Adipocyte (in vitro differentiated cells): ENCODE data around the gene ABCA10.

ENCODE experiments used
- DNase-seq: peaks from one replicate; pipeline ENCODE4 v3.0.0-alpha.2; 2015; ENCODE audit warnings: low read depth
- H3K27me3 ChIP-seq: replicated peaks from 2 replicates; pipeline ENCODE4 v1.7.0; 2013; ENCODE audit warnings: mild to moderate bottlenecking, low read length, moderate library complexity; ENCODE audit not compliant: control insufficient read depth, insufficient read depth
- H3K36me3 ChIP-seq: 2 replicates; pipeline ENCODE4 v1.7.0; 2013; ENCODE audit warnings: low read length, mild to moderate bottlenecking, moderate library complexity; ENCODE audit not compliant: control insufficient read depth, insufficient read depth, severe bottlenecking
- H3K4me1 ChIP-seq: 2 replicates; pipeline ENCODE4 v1.7.0; 2013; ENCODE audit warnings: mild to moderate bottlenecking, low read length, moderate library complexity; ENCODE audit not compliant: control insufficient read depth, insufficient read depth
- H3K4me3 ChIP-seq: 2 replicates; pipeline ENCODE4 v1.7.0; 2013; ENCODE audit warnings: mild to moderate bottlenecking, low read length, moderate library complexity
- H3K9ac ChIP-seq: 2 replicates; pipeline ENCODE4 v1.7.0; 2013; ENCODE audit warnings: mild to moderate bottlenecking, low read length, moderate library complexity
- H3K9me3 ChIP-seq: 2 replicates; pipeline ENCODE4 v1.7.0; 2013; ENCODE audit warnings: mild to moderate bottlenecking, low read length, moderate library complexity; ENCODE audit not compliant: control insufficient read depth

Gene ABCA10

DNA sequence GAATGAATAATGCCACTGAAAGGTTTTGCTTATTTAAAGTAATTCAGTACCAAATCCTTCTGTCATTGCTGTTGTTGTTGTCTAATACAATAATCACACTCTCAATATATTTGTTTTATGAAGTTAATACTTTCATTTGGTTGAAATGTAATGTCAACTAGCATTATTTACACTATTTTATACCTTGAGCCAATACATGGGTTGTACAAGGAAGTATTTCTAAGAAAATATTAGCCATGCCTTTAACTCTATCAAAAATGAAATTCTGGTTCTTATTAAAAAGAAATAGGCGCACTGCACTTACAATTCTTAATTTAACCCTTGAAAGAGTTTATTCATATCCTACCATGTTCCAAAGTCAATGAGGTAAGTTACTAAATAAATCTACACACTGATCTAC lies 17.6 kb upstream of the ABCA10 start:
- DNase-seq = no peak
- Histone ChIP-seq H3K4me1 (no peaks in the 10 kb centered on the region), H3K9ac (no peak overlapping the region), H3K9me3 (no peaks in the 10 kb centered on the region), H3K4me3 (no peak overlapping the region), H3K36me3 (peaks cover 4% of the 10 kb centered on the region), H3K27me3 (no peaks in the 10 kb centered on the region)

GRCh38 chr17:69245617-69246016 lies 17.0 kb upstream of the ABCA10 start:
- no peaks in the 10 kb centered on the region for H3K27me3 ChIP-seq
- no peak overlapping the region for H3K4me3 ChIP-seq
- no peaks in the 10 kb centered on the region for H3K9me3 ChIP-seq
- peaks cover 4% of the 10 kb centered on the region for H3K36me3 ChIP-seq
- no peaks in the 10 kb centered on the region for H3K4me1 ChIP-seq
- no peak overlapping the region for H3K9ac ChIP-seq
- DNase-seq = no peak

GRCh38 chr17:69239611-69240600 lies 11.3 kb upstream of the ABCA10 start:
- Histone ChIP-seq H3K9ac (no peak overlapping the region), H3K27me3 (no peaks in the 10 kb centered on the region), H3K36me3 (no peaks in the 10 kb centered on the region), H3K4me1 (peaks cover 10% of the 10 kb centered on the region), H3K4me3 (no peak overlapping the region), H3K9me3 (no peaks in the 10 kb centered on the region)
- no peak for DNase-seq

GRCh38 chr17:69236946-69237345 lies 8.3 kb upstream of the ABCA10 start:
- Histone ChIP-seq H3K9ac (no peak overlapping the region), H3K4me3 (no peak overlapping the region), H3K27me3 (no peaks in the 10 kb centered on the region), H3K4me1 (peaks cover 12% of the 10 kb centered on the region), H3K36me3 (no peaks in the 10 kb centered on the region), H3K9me3 (peaks cover 9% of the 10 kb centered on the region)
- no peak for DNase-seq

DNA sequence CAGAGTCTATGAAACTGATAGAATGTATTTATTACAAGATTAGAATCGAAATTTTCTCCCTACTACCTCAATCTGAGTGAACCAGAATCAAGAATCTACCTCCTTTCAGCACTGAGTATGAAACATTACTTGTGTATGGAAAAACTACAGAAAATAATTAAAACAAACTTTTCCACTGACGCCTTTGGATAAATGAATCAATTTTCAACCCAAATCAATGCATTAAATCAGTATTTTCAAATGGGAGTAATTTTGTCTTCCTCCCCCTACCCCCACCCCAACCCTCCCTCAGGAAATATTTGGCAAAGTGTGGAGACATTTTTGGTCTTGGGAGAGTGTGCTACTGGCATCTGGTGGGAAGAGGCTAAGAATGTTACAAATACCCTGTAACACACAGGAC lies 7.8 kb upstream of the ABCA10 start:
- DNase-seq = no peak
- peaks cover 9% of the 10 kb centered on the region for H3K9me3 ChIP-seq
- no peak overlapping the region for H3K9ac ChIP-seq
- peaks cover 12% of the 10 kb centered on the region for H3K4me1 ChIP-seq
- no peaks in the 10 kb centered on the region for H3K27me3 ChIP-seq
- no peak overlapping the region for H3K4me3 ChIP-seq
- no peaks in the 10 kb centered on the region for H3K36me3 ChIP-seq

GRCh38 chr17:69235338-69236058 lies 6.9 kb upstream of the ABCA10 start:
- H3K9ac ChIP-seq = no peak overlapping the region
- peak; percentile 94 for DNase-seq
- H3K9me3 ChIP-seq = peaks cover 9% of the 10 kb centered on the region
- no peaks in the 10 kb centered on the region for H3K36me3 ChIP-seq
- H3K27me3 ChIP-seq = no peaks in the 10 kb centered on the region
- H3K4me3 ChIP-seq = no peak overlapping the region
- H3K4me1 ChIP-seq = peaks cover 12% of the 10 kb centered on the region

- peaks cover 9% of the 10 kb centered on the region for H3K9me3 ChIP-seq
- no peak for DNase-seq
- peaks cover 15% of the 10 kb centered on the region for H3K4me1 ChIP-seq
- H3K4me3 ChIP-seq = no peak overlapping the region
- no peak overlapping the region for H3K9ac ChIP-seq
- H3K27me3 ChIP-seq = no peaks in the 10 kb centered on the region
- no peaks in the 10 kb centered on the region for H3K36me3 ChIP-seq
Measured at GRCh38 chr17:69232650-69233049, 4.0 kb upstream of the ABCA10 start.

DNA sequence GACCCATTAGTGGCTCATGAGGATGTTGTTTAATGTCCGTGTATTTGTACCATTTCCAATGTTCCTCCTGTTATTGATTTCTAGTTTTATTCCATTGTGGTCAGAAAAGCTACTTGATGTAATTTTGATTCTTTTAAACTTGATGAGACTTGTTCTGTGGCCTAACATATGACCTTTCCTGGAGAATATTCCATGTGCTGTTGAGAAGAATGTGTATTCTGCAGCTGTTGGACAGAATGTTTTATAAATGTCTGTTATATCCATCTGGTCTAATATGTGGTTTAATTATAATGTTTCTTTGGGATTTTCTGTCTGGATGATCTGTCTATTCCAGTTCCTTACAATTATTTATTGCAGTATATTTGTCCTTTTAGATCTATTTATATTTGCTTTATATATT lies 2.9 kb upstream of the ABCA10 start:
- Histone ChIP-seq H3K9ac (no peak overlapping the region), H3K36me3 (no peaks in the 10 kb centered on the region)
- DNase-seq = no peak

GRCh38 chr17:69230939-69231338 lies 2.3 kb upstream of the ABCA10 start:
- no peak for DNase-seq
- no peaks in the 10 kb centered on the region for H3K27me3 ChIP-seq
- no peak overlapping the region for H3K9ac ChIP-seq
- H3K4me1 ChIP-seq = peaks cover 26% of the 10 kb centered on the region
- no peak overlapping the region for H3K4me3 ChIP-seq
- H3K36me3 ChIP-seq = no peaks in the 10 kb centered on the region
- peaks cover 9% of the 10 kb centered on the region for H3K9me3 ChIP-seq

More for the DNA sequence above, 2.9 kb upstream of the ABCA10 start:
- Histone ChIP-seq H3K9me3 (peaks cover 9% of the 10 kb centered on the region), H3K4me1 (peaks cover 23% of the 10 kb centered on the region), H3K4me3 (no peak overlapping the region), H3K27me3 (no peaks in the 10 kb centered on the region)

GRCh38 chr17:69228018-69228417 lies 606 bp downstream of the ABCA10 start:
- H3K4me1 ChIP-seq = peaks cover 28% of the 10 kb centered on the region
- H3K27me3 ChIP-seq = no peaks in the 10 kb centered on the region
- DNase-seq = no peak
- peaks cover 7% of the 10 kb centered on the region for H3K9me3 ChIP-seq
- H3K9ac ChIP-seq = peak overlapping the region; percentile 61
- H3K36me3 ChIP-seq = no peaks in the 10 kb centered on the region
- H3K4me3 ChIP-seq = peak overlapping the region; percentile 60

DNA sequence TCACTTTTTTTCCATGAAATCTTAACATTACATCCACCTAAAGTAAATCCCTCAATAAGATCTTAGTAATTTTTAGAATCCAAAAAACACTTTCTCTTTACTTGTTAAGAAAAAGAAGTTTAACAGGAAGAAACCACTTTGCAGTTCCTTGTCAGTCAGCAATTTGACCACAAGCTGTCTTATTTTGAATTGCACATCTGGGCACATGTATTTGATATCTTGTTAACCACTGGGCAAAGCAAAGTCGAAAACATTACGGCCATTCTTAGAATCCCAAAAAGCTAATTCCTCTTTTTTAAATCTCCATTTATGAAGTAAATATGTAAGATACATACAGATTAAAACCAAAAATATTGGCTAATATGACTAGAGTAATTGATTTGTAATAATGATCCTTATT lies 1.1 kb downstream of the ABCA10 start:
- DNase-seq = no peak
- H3K4me3 ChIP-seq = peak overlapping the region; percentile 60
- H3K9ac ChIP-seq = peak overlapping the region; percentile 61

More for the DNA sequence above, 1.1 kb downstream of the ABCA10 start:
- peaks cover 28% of the 10 kb centered on the region for H3K4me1 ChIP-seq
- no peaks in the 10 kb centered on the region for H3K36me3 ChIP-seq
- no peaks in the 10 kb centered on the region for H3K27me3 ChIP-seq
- peaks cover 2% of the 10 kb centered on the region for H3K9me3 ChIP-seq
